ENCODE measurements around the gene STAP1. TPM values are rescaled to one million over a fixed set of nuclear protein-coding genes. Genes with fewer than 3 reads are reported as not detected.

Gene STAP1, protein sequence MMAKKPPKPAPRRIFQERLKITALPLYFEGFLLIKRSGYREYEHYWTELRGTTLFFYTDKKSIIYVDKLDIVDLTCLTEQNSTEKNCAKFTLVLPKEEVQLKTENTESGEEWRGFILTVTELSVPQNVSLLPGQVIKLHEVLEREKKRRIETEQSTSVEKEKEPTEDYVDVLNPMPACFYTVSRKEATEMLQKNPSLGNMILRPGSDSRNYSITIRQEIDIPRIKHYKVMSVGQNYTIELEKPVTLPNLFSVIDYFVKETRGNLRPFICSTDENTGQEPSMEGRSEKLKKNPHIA
- total RNA-seq (2021): not detected in 2 replicates
- long read RNA-seq: 0 reads

DNA sequence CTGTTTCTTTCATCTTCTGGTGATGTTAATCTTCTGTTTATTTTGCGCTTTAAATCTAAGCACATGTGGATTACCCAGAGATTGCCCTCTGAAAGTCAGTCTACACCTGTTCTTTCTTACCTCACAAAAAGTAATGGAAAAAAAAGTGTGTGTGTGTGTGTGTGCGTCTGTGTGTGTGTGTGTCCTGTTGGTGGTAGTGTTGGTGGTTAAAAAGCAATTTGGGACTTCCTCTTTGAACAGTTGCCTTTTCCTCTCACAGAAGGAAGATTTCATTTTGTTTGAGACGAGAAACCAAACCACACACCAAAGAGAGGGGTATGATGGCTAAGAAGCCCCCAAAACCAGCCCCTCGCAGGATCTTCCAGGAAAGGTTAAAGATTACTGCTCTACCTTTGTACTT lies at the start of gene STAP1:
Gene STAP1 (plus strand): TSS at position 235 of the 400 bp plus-strand sequence. CDS start 83 bp downstream, at position 318.
- no CpG with 5 or more reads among the region's 4 CpGs for WGBS (ENCODE audit: extremely low coverage, insufficient read length, low lambda C conversion rate)
- no peaks in the 10 kb centered on the region for H3K27me3 ChIP-seq (ENCODE audit: insufficient read depth, low read length)

More for the DNA sequence above, at the start of gene STAP1:
- Histone ChIP-seq H3K27ac (ENCODE audit: insufficient read length, low read depth, low read length) (no peak within 1 kb of the TSS), H3K79me1 (ENCODE audit: insufficient read depth, low read depth, low read length, poor library complexity, severe bottlenecking) (no peaks in the 10 kb centered on the region), H3T11ph (ENCODE audit: low read length) (no peak within 1 kb of the TSS), H2BK120ac (ENCODE audit: low read depth, low read length, poor library complexity, severe bottlenecking) (no peak within 1 kb of the TSS), H3K23me2 (ENCODE audit: insufficient read length, low read depth, low read length, poor library complexity, severe bottlenecking) (no peaks in the 10 kb centered on the region), H3K9me3 (ENCODE audit: control insufficient read depth, low read depth, low read length) (no peaks in the 10 kb centered on the region), H2BK12ac (ENCODE audit: insufficient read length, low read depth, low read length) (no peak within 1 kb of the TSS), H3K18ac (ENCODE audit: insufficient read length, low read depth, low read length) (no peak within 1 kb of the TSS), H3K4me2 (ENCODE audit: insufficient read depth, insufficient read length, low read length) (no peak within 1 kb of the TSS), H3K79me2 (ENCODE audit: insufficient read depth, low read length) (no peaks in the 10 kb centered on the region), H3K14ac (ENCODE audit: insufficient read depth, low read length) (no peak within 1 kb of the TSS), H4K8ac (replicated peaks; ENCODE audit: insufficient read length, low read depth, low read length) (no peak within 1 kb of the TSS), H4K20me1 (ENCODE audit: control insufficient read depth, insufficient read depth, insufficient read length) (no peaks in the 10 kb centered on the region), H3K4ac (ENCODE audit: low read depth, low read length) (no peak within 1 kb of the TSS), H3K4me1 (ENCODE audit: insufficient read depth, low read length) (no peaks in the 10 kb centered on the region), H3K23ac (ENCODE audit: insufficient read length, low read depth, low read length) (no peak within 1 kb of the TSS), H2BK15ac (ENCODE audit: low read depth, low read length) (no peak within 1 kb of the TSS), H2AK5ac (ENCODE audit: insufficient read length, low read length) (no peak within 1 kb of the TSS), H3K56ac (ENCODE audit: insufficient read length, low read depth, low read length) (no peak within 1 kb of the TSS), H2AFZ (ENCODE audit: low read length) (no peak within 1 kb of the TSS), H4K91ac (ENCODE audit: insufficient read length, low read depth, low read length) (no peak within 1 kb of the TSS), H3K9ac (ENCODE audit: extremely low read depth, insufficient read length, low read length) (no peak within 1 kb of the TSS), H2BK20ac (ENCODE audit: low read depth, low read length, poor library complexity, severe bottlenecking) (no peak within 1 kb of the TSS), H4K5ac (ENCODE audit: insufficient read length, low read depth, low read length) (no peak within 1 kb of the TSS), H2BK5ac (ENCODE audit: insufficient read length, low read length) (no peak within 1 kb of the TSS)
- H3K36me3 Mint-ChIP-seq (ENCODE audit: insufficient read depth in 1 of 3, low read depth in 3 of 3): no peaks in the 10 kb centered on the region
- peaks cover 5% of the 10 kb centered on the region in 2 experiments for H3K4me1 Mint-ChIP-seq
- no peaks in the 10 kb centered on the region for H3K9me3 Mint-ChIP-seq
- H3K4me3 Mint-ChIP-seq: no peak within 1 kb of the TSS
- no peak within 1 kb of the TSS for H3K27ac Mint-ChIP-seq
- no peak for DNase-seq
- TF ChIP-seq, protein P1, sequence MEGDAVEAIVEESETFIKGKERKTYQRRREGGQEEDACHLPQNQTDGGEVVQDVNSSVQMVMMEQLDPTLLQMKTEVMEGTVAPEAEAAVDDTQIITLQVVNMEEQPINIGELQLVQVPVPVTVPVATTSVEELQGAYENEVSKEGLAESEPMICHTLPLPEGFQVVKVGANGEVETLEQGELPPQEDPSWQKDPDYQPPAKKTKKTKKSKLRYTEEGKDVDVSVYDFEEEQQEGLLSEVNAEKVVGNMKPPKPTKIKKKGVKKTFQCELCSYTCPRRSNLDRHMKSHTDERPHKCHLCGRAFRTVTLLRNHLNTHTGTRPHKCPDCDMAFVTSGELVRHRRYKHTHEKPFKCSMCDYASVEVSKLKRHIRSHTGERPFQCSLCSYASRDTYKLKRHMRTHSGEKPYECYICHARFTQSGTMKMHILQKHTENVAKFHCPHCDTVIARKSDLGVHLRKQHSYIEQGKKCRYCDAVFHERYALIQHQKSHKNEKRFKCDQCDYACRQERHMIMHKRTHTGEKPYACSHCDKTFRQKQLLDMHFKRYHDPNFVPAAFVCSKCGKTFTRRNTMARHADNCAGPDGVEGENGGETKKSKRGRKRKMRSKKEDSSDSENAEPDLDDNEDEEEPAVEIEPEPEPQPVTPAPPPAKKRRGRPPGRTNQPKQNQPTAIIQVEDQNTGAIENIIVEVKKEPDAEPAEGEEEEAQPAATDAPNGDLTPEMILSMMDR (conservative IDR thresholded peaks at IDR 0.05): no peak
- H3K27me3 Mint-ChIP-seq (ENCODE audit: low read depth): no peaks in the 10 kb centered on the region
